Heart right ventricle (tissue), 16 donors: Measurements from ENCODE around the gene ACCSL. TPM values are rescaled to one million over a fixed set of nuclear protein-coding genes. Genes with fewer than 3 reads are reported as not detected.

Experiments
- ATAC-seq, 8 donors: fragments of 200-7000 bp; cut with Tn5 transposase; one replicate each; pipeline ENCODE4 v1.9.1; 2020; ENCODE audit warnings: mild to moderate bottlenecking in 8 of 8, moderate library complexity in 8 of 8, moderate number of reproducible peaks in 1 of 8
- DNase-seq, 2 donors: peaks; one replicate each; pipeline ENCODE4 v3.0.0-alpha.2; 2020
- H3K27ac ChIP-seq, 10 donors: fragments of 200-600 bp; sonication (generic) in 2 of 10; one replicate each; pipeline versions ENCODE4 v1.5.0 to v1.8.0; 2020 to 2022; ENCODE audit warnings: mild to moderate bottlenecking in 3 of 10
- H3K27me3 ChIP-seq, 7 donors: fragments of 200-600 bp; one replicate each; pipeline ENCODE4 v1.8.0; 2021 to 2022; ENCODE audit warnings: mild to moderate bottlenecking in 2 of 7
- H3K36me3 ChIP-seq, 9 donors: fragments of 200-600 bp; sonication (generic) in 1 of 9; one replicate each; pipeline versions ENCODE4 v1.5.0 to v1.8.0; 2020 to 2022; ENCODE audit warnings: mild to moderate bottlenecking in 2 of 9
- H3K4me1 ChIP-seq, 9 donors: fragments of 200-600 bp; sonication (generic) in 1 of 9; one replicate each; pipeline versions ENCODE4 v1.5.0 to v1.8.0; 2020 to 2022; ENCODE audit warnings: mild to moderate bottlenecking in 4 of 9
- H3K4me3 ChIP-seq, 10 donors: fragments of 200-600 bp; sonication (generic) in 2 of 10; one replicate each; pipeline versions ENCODE4 v1.5.0 to v1.8.0; 2020 to 2022; ENCODE audit warnings: mild to moderate bottlenecking in 7 of 10, moderate library complexity in 2 of 10
- H3K9me3 ChIP-seq, 11 donors: fragments of 200-600 bp in 10 of 11; sonication (generic) in 2 of 11; one replicate each; pipeline versions ENCODE4 v1.5.0 to v1.8.0; 2013 to 2022; ENCODE audit warnings: mild to moderate bottlenecking in 2 of 11, control low read depth in 1 of 11, moderate library complexity in 1 of 11
- CTCF ChIP-seq, 9 donors: fragments of 200-600 bp; sonication (generic) in 2 of 9; IDR thresholded peaks; one replicate each; pipeline versions ENCODE4 v1.5.0 to v1.8.0; 2021 to 2022; ENCODE audit warnings: antibody characterized with exemption in 9 of 9, mild to moderate bottlenecking in 5 of 9, moderate library complexity in 1 of 9
- WGBS, 2 donors: extraction: QIAGEN DNeasy Blood & Tissue Kit; methylation state at CpG; one replicate each; pipeline ENCODE4 v1.1.7; 2013; ENCODE audit warnings: inconsistent platforms in 1 of 2; 5-methylcytosine and 5-hydroxymethylcytosine counted together
- intact Hi-C, 10 donors: fragments of 100-400 bp; cut with DNase I; formaldehyde crosslinking; loops; one replicate each; pipeline versions ENCODE4 v1.11.1 to v1.14.2; 2022
- polyA plus RNA-seq, 2 donors: library from polyadenylated mRNA; stranded (reverse); fragments of 200-250 nt; gene quantifications; one replicate each; pipeline ENCODE4 v1.2.3, GENCODE V29; 2013
- total RNA-seq, 10 donors: library from RNA; stranded (reverse); fragmentation: NEBNext Ultra II Directional in 3 of 10; extraction: Animal tissue kit (Norgen Biotek cat#: 25700) in 3 of 10; gene quantifications; one replicate each; pipeline versions ENCODE4 v1.2.1 to v1.2.4, GENCODE V29; 2021 to 2023
- donor health status: Arrhythmogenic right ventricular cardiomyopathy.
- donor health status: ischemic (EF 13 %, LVEDD 7.1; RV severe dilation, severe dysfunction).
- donor health status: healthy with polysubstance abuse.
- donor health status: DM: no; HTN: yes; CAD: no.
- donor health status: DM: no; HTN: no; CAD: no.
- donor health status: ischemic (EF 25% LVEDD 6.9; RV normal size, moderate dysfunction).
- donor health status: ischemic (EF 25% LVEDD 5.7; RV mildly dilated, moderate dysfunction).
- donor health status: healthy.
- donor health status: DM: yes; HTN: yes; CAD: no.
- donor health status: Ischemic cardiomyopathy.
- donor health status: ischemic (EF 35%, LVEDD 5.7; RV mildly dilated, moderate dysfunction).
- donor health status: nonischemic (EF 11% LVEDD 7.7; RV severe dilation, severe dysfunction).
- donor health status: DM: yes; HTN: yes; CAD: no.
- donor health status: PGD.
- donor health status: ischemic (EF 29% LVEDD 5.4; RV normal size, mild dysfunction).
- donor health status: nonischemic (EF 23%, LVEDD 6.1; RV moderate dilation, normal function).

The ACCSL gene
- total and polyA plus RNA-seq, 12 donors = not detected

GRCh38 chr11:44016131-44016530, 31.6 kb upstream of the ACCSL start:
- TF ChIP-seq CTCF (IDR thresholded peaks at IDR 0.05) = no peak
- intact Hi-C loops = no loop called here
- Histone ChIP-seq H3K4me1 (peaks cover 4 to 38% (median 29%) of the 10 kb centered on the region in 9 donors), H3K27me3 (no peaks in the 10 kb centered on the region), H3K9me3 (no peaks in the 10 kb centered on the region), H3K4me3 (no peak overlapping the region), H3K27ac (peak overlapping the region in 8 of 10 donors; percentile 9 to 72 (median 38)), H3K36me3 (no peaks in the 10 kb centered on the region)
- peak; percentile 64 to 86 (median 74) for ATAC-seq
- DNase-seq = peak; percentile 72 to 78
- 34 to 43% methylated on average over 5 of the region's 5 CpGs for WGBS, 2 donors

- intact Hi-C loops = no loop called here
- H3K4me1 ChIP-seq = peaks cover 4 to 38% (median 29%) of the 10 kb centered on the region in 9 donors
- no peaks in the 10 kb centered on the region for H3K27me3 ChIP-seq
- no peak for DNase-seq
- WGBS, 2 donors = 83 to 93% methylated on average over 2 of the region's 2 CpGs
- H3K9me3 ChIP-seq = peaks cover 0 to 3% (median 0%) of the 10 kb centered on the region in 11 donors
- no peaks in the 10 kb centered on the region for H3K36me3 ChIP-seq
- TF ChIP-seq CTCF (IDR thresholded peaks at IDR 0.05) = no peak
- ATAC-seq = no peak
- peak overlapping the region in 8 of 10 donors; percentile 9 to 72 (median 44) for H3K27ac ChIP-seq
- no peak overlapping the region for H3K4me3 ChIP-seq
These were observed 31.0 kb upstream of the ACCSL start for GRCh38 chr11:44016546-44017442.

- ATAC-seq (peak in 4 of 8 donors; percentile 29 to 39 (median 32)), DNase-seq (no peak)
- peaks cover 0 to 9% (median 0%) of the 10 kb centered on the region in 11 donors for H3K9me3 ChIP-seq
- H3K36me3 ChIP-seq = no peaks in the 10 kb centered on the region
- intact Hi-C loops = no loop called here
- peak overlapping the region in 8 of 10 donors; percentile 11 to 72 (median 52) for H3K27ac ChIP-seq
- H3K27me3 ChIP-seq = no peaks in the 10 kb centered on the region
- no peak overlapping the region for H3K4me3 ChIP-seq
- TF ChIP-seq CTCF (IDR thresholded peaks at IDR 0.05) = no peak
- 58 to 69% methylated on average over 3 of the region's 3 CpGs for WGBS, 2 donors
- H3K4me1 ChIP-seq = peaks cover 4 to 38% (median 29%) of the 10 kb centered on the region in 9 donors
These were observed 30.2 kb upstream of the ACCSL start for GRCh38 chr11:44017443-44018126.

- ATAC-seq (peak in 3 of 8 donors; percentile 12 to 40 (median 18)), DNase-seq (no peak)
- H3K4me1 ChIP-seq = peaks cover 4 to 38% (median 29%) of the 10 kb centered on the region in 9 donors
- H3K4me3 ChIP-seq = no peak overlapping the region
- 27 to 31% methylated on average over 4 of the region's 4 CpGs for WGBS, 2 donors
- peaks cover 0 to 9% (median 0%) of the 10 kb centered on the region in 11 donors for H3K9me3 ChIP-seq
- H3K27me3 ChIP-seq = no peaks in the 10 kb centered on the region
- H3K27ac ChIP-seq = peak overlapping the region in 6 of 10 donors; percentile 4 to 52 (median 42)
- no peak for TF ChIP-seq CTCF (IDR thresholded peaks at IDR 0.05)
- intact Hi-C loops = no loop called here
- no peaks in the 10 kb centered on the region for H3K36me3 ChIP-seq
These were observed 29.7 kb upstream of the ACCSL start for GRCh38 chr11:44018127-44018521.
